ENCODE results near the gene FNIP2. TPM values are rescaled to one million over a fixed set of nuclear protein-coding genes. Genes with fewer than 3 reads are reported as not detected.
"Not testable (repeated sequence)": the region's sequence is repeated elsewhere in the genome, so short reads cannot be mapped to it uniquely, and the experiment has no call there.

FNIP2 gene
- total RNA-seq, 2 experiments from 2014 or later = 10.1 to 11.3 TPM

DNA sequence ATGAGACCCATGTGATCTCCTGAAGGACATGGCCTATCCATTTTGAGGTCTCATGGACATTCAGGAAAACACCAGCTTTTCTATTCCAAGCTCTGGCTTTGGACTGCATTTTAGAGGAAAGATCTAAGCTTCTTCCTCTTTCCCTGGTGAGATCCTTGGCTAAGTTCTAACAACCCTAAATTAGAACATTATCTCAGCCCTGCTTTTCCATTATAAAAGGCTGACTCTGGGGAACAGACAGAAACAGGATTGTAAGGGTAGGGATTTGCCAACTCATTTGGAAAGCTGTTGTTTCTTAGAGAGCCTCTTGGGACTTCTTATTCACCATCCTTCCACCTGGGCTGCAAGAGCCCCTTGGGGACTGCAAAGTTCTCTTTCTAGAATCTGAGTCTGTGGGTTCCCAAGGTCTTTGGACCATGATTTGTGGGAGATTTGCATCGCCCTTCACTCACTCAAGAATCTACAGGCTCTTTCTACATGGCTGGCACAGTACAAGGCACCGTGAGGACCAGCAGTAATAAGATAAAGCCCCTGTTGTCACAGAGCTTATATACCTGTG is 146.9 kb downstream of the FNIP2 start:
- Mint-ChIP-seq H3K27me3 (ENCODE audit: low read depth) (no peaks in the 10 kb centered on the region), H3K4me1 (ENCODE audit: low read depth) (peaks cover 2% of the 10 kb centered on the region), H3K36me3 (ENCODE audit: low read depth) (peaks cover 2% of the 10 kb centered on the region), H3K9me3 (peaks cover 3% of the 10 kb centered on the region), H3K4me3 (no peak overlapping the region), H3K27ac (no peak overlapping the region)
- CTCF ChIA-PET = interaction anchor here (0.8 to 1.5 kb wide), 2 partner anchors 10 to 288 kb away, joined by 3 to 7 read pairs; no protein-coding TSS in a partner anchor
- intact Hi-C loops (cut with micrococcal nuclease) = no loop called here
- no peak for DNase-seq

DNA sequence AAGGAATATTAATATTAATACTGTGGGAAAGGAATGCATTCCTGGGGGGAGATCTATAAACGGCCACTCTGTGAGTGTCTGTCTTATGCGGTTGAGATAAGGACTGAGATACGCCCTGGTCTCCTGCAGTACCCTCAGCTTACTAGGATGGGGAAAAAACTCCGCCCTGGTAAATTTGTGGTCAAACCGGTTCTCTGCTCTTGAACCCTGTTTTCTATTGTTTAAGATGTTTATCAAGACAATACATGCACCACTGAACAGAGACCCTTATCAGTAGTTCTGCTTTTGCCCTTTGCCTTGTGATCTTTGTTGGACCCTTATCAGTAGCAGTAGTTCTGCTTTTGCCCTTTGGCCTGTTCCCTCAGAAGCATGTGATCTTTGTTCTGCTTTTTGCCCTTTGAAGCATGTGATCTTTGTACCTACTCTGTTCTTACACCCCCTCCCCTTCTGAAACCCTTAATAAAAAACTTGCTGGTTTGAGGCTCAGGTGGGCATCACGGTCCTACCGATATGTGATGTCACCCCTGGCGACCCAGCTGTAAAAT is 151.7 kb downstream of the FNIP2 start:
- H3K27me3 Mint-ChIP-seq (ENCODE audit: low read depth); CTCF ChIA-PET; H3K4me1 Mint-ChIP-seq (ENCODE audit: low read depth): not testable (repeated sequence)

GRCh38 chr4:158927774-158928173 is 158.9 kb downstream of the FNIP2 start:
- H3K27me3 Mint-ChIP-seq (ENCODE audit: low read depth); H3K36me3 Mint-ChIP-seq (ENCODE audit: low read depth); H3K4me3 Mint-ChIP-seq; intact Hi-C loops (cut with micrococcal nuclease); H3K27ac Mint-ChIP-seq; CTCF ChIA-PET; H3K9me3 Mint-ChIP-seq; DNase-seq: not testable (repeated sequence)
- peaks cover 10% of the 10 kb centered on the region for H3K4me1 Mint-ChIP-seq (ENCODE audit: low read depth)

More for the DNA sequence above, 151.7 kb downstream of the FNIP2 start:
- H3K4me3 Mint-ChIP-seq; H3K36me3 Mint-ChIP-seq (ENCODE audit: low read depth); H3K27ac Mint-ChIP-seq; intact Hi-C loops (cut with micrococcal nuclease); DNase-seq: not testable (repeated sequence)
- peaks cover 12% of the 10 kb centered on the region for H3K9me3 Mint-ChIP-seq

GRCh38 chr4:158929939-158930638 is 161.3 kb downstream of the FNIP2 start:
- intact Hi-C loops (cut with micrococcal nuclease) = no loop called here
- Mint-ChIP-seq H3K27me3 (ENCODE audit: low read depth) (no peaks in the 10 kb centered on the region), H3K4me3 (no peak overlapping the region), H3K27ac (no peak overlapping the region), H3K9me3 (peaks cover 4% of the 10 kb centered on the region), H3K4me1 (ENCODE audit: low read depth) (peaks cover 10% of the 10 kb centered on the region), H3K36me3 (ENCODE audit: low read depth) (no peaks in the 10 kb centered on the region)
- DNase-seq = no peak
- CTCF ChIA-PET = no interaction called here

DNA sequence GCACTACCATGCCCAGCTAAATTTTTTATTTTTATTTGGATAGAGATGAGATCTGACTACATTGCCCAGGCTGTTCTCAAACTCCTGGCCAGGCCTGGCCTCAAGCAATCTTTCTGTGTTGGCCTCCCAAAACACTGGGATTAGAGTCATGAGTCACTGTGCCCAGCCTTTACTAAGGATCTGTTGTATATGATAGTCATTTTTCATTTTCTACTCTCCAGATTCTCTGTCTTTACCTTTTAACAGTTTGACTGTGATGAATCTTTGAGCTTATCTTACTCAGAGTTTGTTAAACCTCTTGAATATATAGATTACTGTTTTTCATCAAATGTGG is 161.8 kb downstream of the FNIP2 start:
- Mint-ChIP-seq H3K4me3 (no peak overlapping the region), H3K4me1 (ENCODE audit: low read depth) (peaks cover 10% of the 10 kb centered on the region), H3K27me3 (ENCODE audit: low read depth) (no peaks in the 10 kb centered on the region), H3K36me3 (ENCODE audit: low read depth) (no peaks in the 10 kb centered on the region), H3K27ac (no peak overlapping the region), H3K9me3 (peaks cover 4% of the 10 kb centered on the region)
- DNase-seq = no peak
- CTCF ChIA-PET = no interaction called here
- intact Hi-C loops (cut with micrococcal nuclease) = no loop called here

DNA sequence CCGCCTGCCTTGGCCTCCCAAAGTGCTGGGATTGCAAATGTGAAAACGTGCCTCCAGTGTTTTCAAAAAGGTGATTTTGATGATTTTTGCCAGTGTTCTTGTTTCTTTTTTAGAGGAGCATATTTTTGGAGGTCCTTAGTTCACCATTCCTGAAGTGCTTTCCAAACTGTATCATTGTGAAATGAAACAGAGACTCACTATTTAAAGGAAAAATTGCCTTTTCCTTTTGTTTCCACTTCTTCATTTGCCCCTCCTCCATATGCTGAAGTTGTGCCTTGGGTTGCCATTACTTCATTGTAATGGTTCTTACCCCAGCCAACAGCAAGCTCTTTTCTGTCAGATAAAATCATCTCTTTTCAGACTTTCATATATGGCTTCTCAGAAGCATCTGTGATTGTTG is 164.4 kb downstream of the FNIP2 start:
- Mint-ChIP-seq H3K27ac (no peak overlapping the region), H3K27me3 (ENCODE audit: low read depth) (no peaks in the 10 kb centered on the region), H3K9me3 (peaks cover 4% of the 10 kb centered on the region), H3K4me1 (ENCODE audit: low read depth) (peaks cover 10% of the 10 kb centered on the region), H3K4me3 (no peak overlapping the region), H3K36me3 (ENCODE audit: low read depth) (no peaks in the 10 kb centered on the region)
- no peak for DNase-seq
- intact Hi-C loops (cut with micrococcal nuclease) = no loop called here
- CTCF ChIA-PET = interaction anchor here (0.7 kb wide), 1 partner anchor 18 kb away, joined by 3 read pairs; no protein-coding TSS in a partner anchor

- DNase-seq = no peak
- intact Hi-C loops (cut with micrococcal nuclease) = no loop called here
- H3K4me1 Mint-ChIP-seq (ENCODE audit: low read depth) = peaks cover 6% of the 10 kb centered on the region
- CTCF ChIA-PET = no interaction called here
- no peaks in the 10 kb centered on the region for H3K27me3 Mint-ChIP-seq (ENCODE audit: low read depth)
- no peaks in the 10 kb centered on the region for H3K9me3 Mint-ChIP-seq
- no peaks in the 10 kb centered on the region for H3K36me3 Mint-ChIP-seq (ENCODE audit: low read depth)
- no peak overlapping the region for H3K4me3 Mint-ChIP-seq
- no peak overlapping the region for H3K27ac Mint-ChIP-seq
Observed at GRCh38 chr4:158934996-158935669, 166.3 kb downstream of the FNIP2 start.

DNA sequence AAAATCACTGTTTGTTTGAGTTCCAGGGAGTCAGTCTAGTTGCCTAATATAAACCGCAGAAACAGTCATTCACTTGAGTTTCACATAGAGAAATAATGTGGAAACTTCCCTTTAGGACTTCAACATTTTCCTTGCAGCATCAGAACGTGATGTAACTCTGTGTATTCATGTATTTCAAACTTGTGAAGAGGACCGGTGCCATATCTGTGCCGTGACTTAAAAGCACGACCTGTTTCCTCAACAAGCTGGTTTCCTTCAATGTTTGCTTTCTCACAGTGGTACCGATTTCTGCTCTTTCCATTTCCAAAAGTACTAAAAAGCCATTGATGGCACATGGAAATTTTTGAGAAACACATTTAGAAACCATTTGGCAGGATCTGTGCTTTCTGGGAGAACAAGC is 167.4 kb downstream of the FNIP2 start:
- intact Hi-C loops (cut with micrococcal nuclease) = no loop called here
- H3K36me3 Mint-ChIP-seq (ENCODE audit: low read depth) = no peaks in the 10 kb centered on the region
- CTCF ChIA-PET = no interaction called here
- H3K9me3 Mint-ChIP-seq = no peaks in the 10 kb centered on the region
- no peaks in the 10 kb centered on the region for H3K4me1 Mint-ChIP-seq (ENCODE audit: low read depth)
- DNase-seq = no peak
- no peak overlapping the region for H3K27ac Mint-ChIP-seq
- no peaks in the 10 kb centered on the region for H3K27me3 Mint-ChIP-seq (ENCODE audit: low read depth)
- no peak overlapping the region for H3K4me3 Mint-ChIP-seq

- H3K4me3 Mint-ChIP-seq = no peak overlapping the region
- no peaks in the 10 kb centered on the region for H3K9me3 Mint-ChIP-seq
- no peaks in the 10 kb centered on the region for H3K27me3 Mint-ChIP-seq (ENCODE audit: low read depth)
- CTCF ChIA-PET = no interaction called here
- H3K4me1 Mint-ChIP-seq (ENCODE audit: low read depth) = no peaks in the 10 kb centered on the region
- H3K27ac Mint-ChIP-seq = no peak overlapping the region
- no peak for DNase-seq
- no peaks in the 10 kb centered on the region for H3K36me3 Mint-ChIP-seq (ENCODE audit: low read depth)
- intact Hi-C loops (cut with micrococcal nuclease) = no loop called here
Observed at GRCh38 chr4:158938220-158939044, 169.6 kb downstream of the FNIP2 start.

DNA sequence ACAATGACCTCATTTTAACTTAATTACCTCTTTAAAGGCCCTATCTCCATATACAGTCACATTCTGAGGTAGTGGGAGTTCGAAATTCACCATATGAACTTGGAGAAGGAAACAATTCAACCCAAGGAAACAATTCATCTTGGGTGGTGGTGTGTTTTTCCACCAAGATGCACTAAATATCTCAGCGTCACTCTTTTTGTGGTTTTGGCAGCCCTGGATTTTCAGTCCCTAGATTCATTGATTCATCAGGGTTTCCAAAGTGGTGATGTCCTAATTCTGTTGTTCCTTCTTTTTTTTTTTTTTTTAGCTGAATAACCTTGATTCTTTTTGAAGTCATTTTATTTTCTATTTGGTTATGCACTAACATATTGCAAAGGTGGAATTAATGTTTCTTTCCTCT is 171.4 kb downstream of the FNIP2 start:
- intact Hi-C loops (cut with micrococcal nuclease) = no loop called here
- Mint-ChIP-seq H3K36me3 (ENCODE audit: low read depth) (no peaks in the 10 kb centered on the region), H3K27me3 (ENCODE audit: low read depth) (no peaks in the 10 kb centered on the region), H3K4me3 (no peak overlapping the region), H3K9me3 (no peaks in the 10 kb centered on the region), H3K27ac (no peak overlapping the region), H3K4me1 (ENCODE audit: low read depth) (no peaks in the 10 kb centered on the region)
- no peak for DNase-seq
- CTCF ChIA-PET = interaction anchor here (0.6 kb wide), 1 partner anchor 25 kb away, joined by 4 read pairs; no protein-coding TSS in a partner anchor

- Mint-ChIP-seq H3K4me3 (no peak overlapping the region), H3K27me3 (ENCODE audit: low read depth) (peaks cover under 1% of the 10 kb centered on the region), H3K27ac (no peak overlapping the region), H3K4me1 (ENCODE audit: low read depth) (no peaks in the 10 kb centered on the region), H3K36me3 (ENCODE audit: low read depth) (no peaks in the 10 kb centered on the region), H3K9me3 (no peaks in the 10 kb centered on the region)
- intact Hi-C loops (cut with micrococcal nuclease) = no loop called here
- CTCF ChIA-PET = no interaction called here
- no peak for DNase-seq
Observed at GRCh38 chr4:158941321-158941720, 172.5 kb downstream of the FNIP2 start.

DNA sequence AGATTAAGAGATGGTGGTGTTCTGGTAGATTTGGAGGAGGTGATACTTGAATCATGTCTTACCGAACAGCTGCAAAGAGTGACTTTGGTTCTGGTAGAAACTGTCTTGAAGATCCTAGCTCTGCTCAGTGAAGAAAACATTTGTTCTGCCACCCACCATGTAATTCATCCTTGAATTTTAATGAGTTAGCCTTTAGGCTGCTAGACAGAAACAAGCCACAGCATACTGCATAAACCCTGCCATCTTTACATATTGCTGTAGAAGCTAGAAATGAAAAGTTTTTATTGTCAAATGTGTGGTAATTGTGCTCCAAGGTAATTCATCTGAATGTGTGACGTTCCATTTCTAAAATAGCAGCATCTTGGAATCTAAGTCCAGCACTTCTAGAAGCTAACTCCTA is 173.1 kb downstream of the FNIP2 start:
- peaks cover 3% of the 10 kb centered on the region for H3K27me3 Mint-ChIP-seq (ENCODE audit: low read depth)
- no peak overlapping the region for H3K27ac Mint-ChIP-seq
- no peaks in the 10 kb centered on the region for H3K9me3 Mint-ChIP-seq
- DNase-seq = no peak
- H3K4me3 Mint-ChIP-seq = no peak overlapping the region
- no peaks in the 10 kb centered on the region for H3K4me1 Mint-ChIP-seq (ENCODE audit: low read depth)
- CTCF ChIA-PET = no interaction called here
- H3K36me3 Mint-ChIP-seq (ENCODE audit: low read depth) = no peaks in the 10 kb centered on the region
- intact Hi-C loops (cut with micrococcal nuclease) = no loop called here
